Sigmoid colon (tissue), 7 donors: Measurements from ENCODE around the gene PRKAR2A. TPM values are rescaled to one million over a fixed set of nuclear protein-coding genes. Genes with fewer than 3 reads are reported as not detected.
"Not testable (repeated sequence)": the region's sequence is repeated elsewhere in the genome, so short reads cannot be mapped to it uniquely, and the experiment has no call there.

Source experiments
- DNase-seq: peaks from one replicate; pipeline ENCODE4 v3.0.0-alpha.2; 2019
- H3K27ac ChIP-seq, 4 donors: fragments of 200-600 bp; sonication (generic); one replicate each; pipeline ENCODE4 v1.5.1; 2016 to 2019; ENCODE audit warnings: mild to moderate bottlenecking in 1 of 4
- H3K27me3 ChIP-seq, 3 donors: fragments of 200-600 bp; sonication (generic); one replicate each; pipeline ENCODE4 v1.5.1; 2019; ENCODE audit warnings: mild to moderate bottlenecking in 1 of 3
- H3K36me3 ChIP-seq, 4 donors: fragments of 200-600 bp; sonication (generic); one replicate each; pipeline ENCODE4 v1.5.1; 2016 to 2019
- H3K4me1 ChIP-seq, 4 donors: fragments of 200-600 bp; sonication (generic); one replicate each; pipeline ENCODE4 v1.5.1; 2017 to 2019
- H3K4me3 ChIP-seq, 4 donors: fragments of 200-600 bp; sonication (generic); one replicate each; pipeline ENCODE4 v1.5.1; 2017 to 2019; ENCODE audit warnings: mild to moderate bottlenecking in 2 of 4, moderate library complexity in 1 of 4
- H3K9me3 ChIP-seq, 4 donors: fragments of 200-600 bp in 3 of 4; sonication (generic) in 3 of 4; one replicate each; pipeline versions ENCODE4 v1.5.1 to v1.6.1; 2013 to 2019
- EP300 ChIP-seq, 4 donors: sonication (generic); formaldehyde crosslinking; IDR thresholded peaks; one replicate each; pipeline ENCODE4 v1.6.1; 2017; ENCODE audit warnings: antibody characterized with exemption in 4 of 4
- POLR2A ChIP-seq, 2 donors: fragments of 450-650 bp; IDR thresholded peaks; one replicate each; pipeline ENCODE4 v1.6.1; 2016; ENCODE audit warnings: antibody characterized with exemption in 2 of 2, mild to moderate bottlenecking in 2 of 2, moderate library complexity in 2 of 2
- POLR2AphosphoS5 ChIP-seq, 4 donors: sonication (generic); formaldehyde crosslinking; IDR thresholded peaks; one replicate each; pipeline ENCODE4 v1.6.1; 2017; ENCODE audit warnings: antibody characterized with exemption in 4 of 4
- WGBS, 2 donors: extraction: QIAGEN DNeasy Blood & Tissue Kit; methylation state at CpG; one replicate each; pipeline ENCODE4 v1.1.7; 2013; 5-methylcytosine and 5-hydroxymethylcytosine counted together
- intact Hi-C: fragments of 100-400 bp; cut with DNase I; formaldehyde crosslinking; loops from one replicate; pipeline ENCODE4 v1.15.1; 2023
- polyA plus RNA-seq, 3 donors: library from polyadenylated mRNA; stranded (reverse); fragments of 200-250 nt; gene quantifications; one replicate each; pipeline ENCODE4 v1.2.3, GENCODE V29; 2013
- total RNA-seq, 4 donors: library from RNA; depleted of rRNA; stranded (reverse); fragments of >200 nt; gene quantifications; one replicate each; pipeline ENCODE4 v1.1.0, GENCODE V29; 2016
- TF ChIP-seq, protein P1 (sequence below), 4 experiments: fragments of 450-650 bp in 3 of 4; fragments of 200-600 bp in 1 of 4; IDR thresholded peaks; one replicate each; pipeline ENCODE4 v1.5.1; 2016 to 2019; ENCODE audit warnings: antibody characterized with exemption in 4 of 4, mild to moderate bottlenecking in 3 of 4, moderate library complexity in 2 of 4
- donor health status: healthy with polysubstance abuse.
- donor health status: Bipolar disorder and iron deficiency.
- donor health status: healthy.

Gene PRKAR2A
- total and polyA plus RNA-seq, 7 donors = 9.6 to 64.5 (median 23.9) TPM

DNA sequence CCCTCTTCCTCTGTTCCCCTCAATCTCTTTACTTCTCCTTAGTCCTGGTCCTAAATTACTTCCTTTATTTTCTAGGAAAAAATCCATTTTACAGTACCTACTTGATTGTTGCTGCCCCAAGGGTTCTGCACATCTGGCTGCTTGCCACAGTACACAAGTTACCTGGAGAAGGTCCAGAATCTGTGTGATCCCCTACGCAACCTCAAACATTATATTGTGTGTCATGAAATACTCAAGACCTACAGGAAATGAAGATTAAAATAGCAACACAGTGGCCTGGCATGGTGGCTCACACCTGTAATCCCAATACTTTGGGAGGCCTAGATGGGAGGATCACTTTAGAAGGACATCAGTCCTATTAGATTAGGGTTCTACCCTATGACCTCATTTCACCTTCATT, 48.7 kb downstream of the PRKAR2A start:
- Histone ChIP-seq H3K4me3 (no peak overlapping the region), H3K4me1 (no peaks in the 10 kb centered on the region), H3K9me3 (no peaks in the 10 kb centered on the region), H3K36me3 (no peaks in the 10 kb centered on the region), H3K27me3 (no peaks in the 10 kb centered on the region), H3K27ac (no peak overlapping the region)
- TF ChIP-seq, protein P1, sequence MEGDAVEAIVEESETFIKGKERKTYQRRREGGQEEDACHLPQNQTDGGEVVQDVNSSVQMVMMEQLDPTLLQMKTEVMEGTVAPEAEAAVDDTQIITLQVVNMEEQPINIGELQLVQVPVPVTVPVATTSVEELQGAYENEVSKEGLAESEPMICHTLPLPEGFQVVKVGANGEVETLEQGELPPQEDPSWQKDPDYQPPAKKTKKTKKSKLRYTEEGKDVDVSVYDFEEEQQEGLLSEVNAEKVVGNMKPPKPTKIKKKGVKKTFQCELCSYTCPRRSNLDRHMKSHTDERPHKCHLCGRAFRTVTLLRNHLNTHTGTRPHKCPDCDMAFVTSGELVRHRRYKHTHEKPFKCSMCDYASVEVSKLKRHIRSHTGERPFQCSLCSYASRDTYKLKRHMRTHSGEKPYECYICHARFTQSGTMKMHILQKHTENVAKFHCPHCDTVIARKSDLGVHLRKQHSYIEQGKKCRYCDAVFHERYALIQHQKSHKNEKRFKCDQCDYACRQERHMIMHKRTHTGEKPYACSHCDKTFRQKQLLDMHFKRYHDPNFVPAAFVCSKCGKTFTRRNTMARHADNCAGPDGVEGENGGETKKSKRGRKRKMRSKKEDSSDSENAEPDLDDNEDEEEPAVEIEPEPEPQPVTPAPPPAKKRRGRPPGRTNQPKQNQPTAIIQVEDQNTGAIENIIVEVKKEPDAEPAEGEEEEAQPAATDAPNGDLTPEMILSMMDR (IDR thresholded peaks at IDR 0.05) = no peak
- TF ChIP-seq POLR2A (IDR thresholded peaks at IDR 0.05) = no peak
- no peak for TF ChIP-seq EP300 (IDR thresholded peaks at IDR 0.05)
- no peak for TF ChIP-seq POLR2AphosphoS5 (IDR thresholded peaks at IDR 0.05)
- intact Hi-C loops = no loop called here
- 23 to 74% methylated on average over 1 of the region's 1 CpG for WGBS, 2 donors
- DNase-seq = no peak

DNA sequence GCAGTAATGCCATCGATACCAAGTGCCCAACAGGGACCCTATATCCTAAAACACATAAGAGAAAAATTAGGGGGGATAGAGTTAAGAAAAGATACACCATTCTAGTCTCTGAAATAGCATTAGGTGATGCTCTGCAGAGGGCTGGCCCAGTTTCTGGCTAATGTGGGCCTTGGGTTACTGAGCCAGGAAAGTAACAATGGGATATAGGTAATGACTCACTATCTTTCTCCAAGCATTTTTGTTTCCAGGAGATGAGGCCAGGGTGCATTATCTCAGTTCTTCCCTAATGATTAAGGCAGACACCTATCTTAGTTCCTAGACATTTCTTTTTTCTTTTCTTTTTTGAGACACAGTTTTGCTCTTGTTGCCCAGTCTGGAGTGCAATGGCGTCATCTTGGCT, 50.0 kb downstream of the PRKAR2A start:
- Histone ChIP-seq H3K27ac (no peak overlapping the region), H3K36me3 (peaks cover 0 to 9% (median 0%) of the 10 kb centered on the region in 4 donors), H3K9me3 (no peaks in the 10 kb centered on the region), H3K27me3 (no peaks in the 10 kb centered on the region), H3K4me1 (no peaks in the 10 kb centered on the region), H3K4me3 (no peak overlapping the region)
- DNase-seq = no peak
- intact Hi-C loops = no loop called here
- WGBS, 2 donors = 96 to 98% methylated on average over 2 of the region's 2 CpGs
- TF ChIP-seq POLR2AphosphoS5 (IDR thresholded peaks at IDR 0.05) (no peak), EP300 (IDR thresholded peaks at IDR 0.05) (no peak), POLR2A (IDR thresholded peaks at IDR 0.05) (no peak)
- TF ChIP-seq, protein P1 (IDR thresholded peaks at IDR 0.05) = no peak

DNA sequence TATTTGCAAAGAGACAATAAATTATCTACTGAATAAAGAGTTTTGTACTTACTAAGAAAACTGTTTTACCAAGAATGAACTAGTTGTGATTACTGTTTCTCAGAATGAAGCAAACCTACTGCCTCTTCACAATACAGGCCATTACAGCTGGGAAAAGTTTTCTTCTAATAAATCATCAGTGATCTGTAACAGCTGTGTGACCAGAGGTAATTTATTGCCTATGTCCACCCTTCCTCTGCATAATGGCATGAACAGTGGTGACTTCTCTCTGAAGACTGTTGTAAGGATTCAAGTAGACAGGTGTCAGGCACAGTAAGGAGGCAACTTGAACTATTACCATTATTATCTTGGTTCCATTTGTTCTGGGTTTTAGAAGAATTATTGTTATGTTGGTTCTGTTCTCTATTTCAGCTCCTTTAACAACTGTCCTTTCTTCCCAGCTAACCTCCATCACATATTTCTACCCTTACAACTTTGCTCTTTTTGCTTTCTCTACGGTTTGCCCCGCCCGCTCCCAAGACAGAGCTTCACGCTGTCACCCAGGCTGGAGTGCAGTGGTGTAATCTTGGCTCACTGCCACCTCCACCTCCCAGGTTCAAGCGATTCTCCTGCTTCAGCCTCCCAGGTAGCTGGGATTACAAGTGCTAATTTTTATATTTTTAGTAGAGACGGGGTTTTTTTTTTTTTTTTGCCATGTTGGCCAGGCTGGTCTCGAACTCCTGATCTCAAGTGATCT, 51.5 kb downstream of the PRKAR2A start:
- Histone ChIP-seq H3K36me3 (peaks cover 0 to 9% (median 0%) of the 10 kb centered on the region in 4 donors), H3K27ac (no peak overlapping the region), H3K9me3 (no peaks in the 10 kb centered on the region), H3K4me1 (no peaks in the 10 kb centered on the region), H3K27me3 (no peaks in the 10 kb centered on the region), H3K4me3 (no peak overlapping the region)
- DNase-seq = no peak
- WGBS, 2 donors = 52 to 88% methylated on average over 7 of the region's 7 CpGs
- intact Hi-C loops = no loop called here
- TF ChIP-seq POLR2AphosphoS5 (IDR thresholded peaks at IDR 0.05) (no peak), EP300 (IDR thresholded peaks at IDR 0.05) (no peak), POLR2A (IDR thresholded peaks at IDR 0.05) (no peak)
- TF ChIP-seq, protein P1 (IDR thresholded peaks at IDR 0.05) = no peak

DNA sequence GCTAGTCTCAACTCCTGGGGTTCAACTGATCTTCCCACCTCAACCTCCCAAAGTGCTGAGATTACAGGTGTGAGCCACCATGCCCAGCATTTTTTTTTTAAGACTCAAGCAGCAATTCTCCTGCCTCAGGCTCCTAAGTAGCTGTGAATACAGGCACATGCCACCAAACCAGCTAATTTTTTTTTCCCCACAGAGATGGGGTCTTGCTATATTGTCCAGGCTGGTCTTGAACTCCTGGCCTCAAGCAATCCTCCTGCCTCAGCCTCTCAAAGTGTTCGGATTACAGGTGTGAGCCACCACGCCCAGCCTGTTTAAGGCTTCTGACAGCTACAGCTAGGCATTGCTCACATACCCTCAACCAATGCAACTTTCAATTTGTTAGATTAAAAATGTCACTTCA, 54.2 kb downstream of the PRKAR2A start:
- peaks cover 0 to 31% (median 0%) of the 10 kb centered on the region in 4 donors for H3K36me3 ChIP-seq
- H3K27me3 ChIP-seq, H3K4me1 ChIP-seq, intact Hi-C loops, H3K27ac ChIP-seq, DNase-seq, H3K9me3 ChIP-seq, H3K4me3 ChIP-seq: not testable (repeated sequence)
- 94 to 99% methylated on average over 2 of the region's 2 CpGs for WGBS, 2 donors

DNA sequence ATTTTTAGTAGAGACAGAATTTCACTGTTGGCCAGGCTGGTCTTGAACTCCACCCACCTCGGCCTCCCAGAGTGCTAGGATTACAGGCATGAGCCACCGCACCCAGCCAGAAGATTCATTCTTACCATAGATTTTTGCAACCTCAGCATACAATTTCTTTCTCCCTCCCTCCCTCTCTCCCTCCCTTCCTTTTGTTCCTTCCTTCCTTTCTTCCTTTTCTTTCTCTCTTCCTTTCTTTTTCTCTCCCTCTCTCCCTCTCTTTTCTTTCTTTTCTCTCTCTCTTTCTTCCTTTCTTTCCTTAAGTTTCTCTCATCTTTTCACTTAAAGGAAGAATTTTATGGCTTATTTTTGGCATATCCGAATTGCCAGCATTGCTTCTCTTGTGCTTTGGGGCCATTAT, 58.0 kb downstream of the PRKAR2A start:
- H3K36me3 ChIP-seq = peaks cover 0 to 45% (median 0%) of the 10 kb centered on the region in 4 donors

More for the DNA sequence above, 58.0 kb downstream of the PRKAR2A start:
- H3K27me3 ChIP-seq = no peaks in the 10 kb centered on the region
- H3K9me3 ChIP-seq = no peaks in the 10 kb centered on the region
- no peak for DNase-seq
- no peak overlapping the region for H3K4me3 ChIP-seq
- intact Hi-C loops = no loop called here
- no peak for TF ChIP-seq POLR2A (IDR thresholded peaks at IDR 0.05)
- TF ChIP-seq EP300 (IDR thresholded peaks at IDR 0.05) = no peak
- TF ChIP-seq POLR2AphosphoS5 (IDR thresholded peaks at IDR 0.05) = no peak
- TF ChIP-seq, protein P1 (IDR thresholded peaks at IDR 0.05) = no peak
- H3K27ac ChIP-seq = no peak overlapping the region
- H3K4me1 ChIP-seq = no peaks in the 10 kb centered on the region
- WGBS, 2 donors = 96 to 97% methylated on average over 3 of the region's 3 CpGs
